GM18519 (cell line): ENCODE measurements around the gene DOCK4.

Experiments
- ATAC-seq: cut with Tn5 transposase; IDR thresholded peaks from one replicate; pipeline ENCODE4 v1.9.1; 2021; ENCODE audit warnings: mild to moderate bottlenecking, moderate library complexity; ENCODE audit not compliant: unreplicated experiment, low FRiP score

Gene DOCK4

DNA sequence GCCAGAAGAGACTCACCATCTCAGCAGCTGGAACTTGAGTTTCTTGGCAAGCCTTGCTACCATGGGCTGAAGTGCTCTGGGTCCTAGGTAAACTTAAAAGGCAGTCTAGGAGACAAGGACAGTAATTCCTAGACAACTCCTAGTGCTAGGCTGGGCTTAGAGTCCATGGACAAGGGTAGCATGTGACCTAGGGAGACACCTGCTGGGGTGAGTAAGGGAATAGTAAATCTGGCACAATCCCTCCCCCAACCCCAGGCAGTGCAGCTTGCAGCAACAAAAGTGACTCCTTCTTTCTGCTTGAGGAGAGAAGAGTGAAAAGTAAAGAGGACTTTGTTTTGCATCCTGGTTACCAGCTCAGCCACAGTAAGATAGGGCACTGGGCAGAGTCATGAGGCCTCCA lies 327.4 kb downstream of the DOCK4 start:
- ATAC-seq: no peak

DNA sequence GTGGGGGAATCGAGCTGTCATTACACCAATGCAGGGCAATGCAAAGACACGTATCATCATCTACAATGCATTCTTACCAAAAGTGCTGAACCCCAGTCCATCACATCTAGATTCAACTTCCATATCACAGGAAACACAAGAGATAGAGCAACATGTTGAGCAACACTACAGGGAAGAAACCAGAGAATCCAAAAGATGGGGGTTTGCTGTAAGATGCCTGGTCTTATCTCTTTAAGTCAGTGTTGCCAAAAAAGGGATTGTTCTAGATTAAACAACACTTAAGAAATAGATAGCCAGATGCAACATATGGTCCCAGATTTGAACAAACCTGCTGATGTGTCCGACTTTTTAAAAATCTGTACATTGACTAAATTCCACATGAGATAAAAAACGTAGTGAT lies 328.3 kb downstream of the DOCK4 start:
- no peak for ATAC-seq

DNA sequence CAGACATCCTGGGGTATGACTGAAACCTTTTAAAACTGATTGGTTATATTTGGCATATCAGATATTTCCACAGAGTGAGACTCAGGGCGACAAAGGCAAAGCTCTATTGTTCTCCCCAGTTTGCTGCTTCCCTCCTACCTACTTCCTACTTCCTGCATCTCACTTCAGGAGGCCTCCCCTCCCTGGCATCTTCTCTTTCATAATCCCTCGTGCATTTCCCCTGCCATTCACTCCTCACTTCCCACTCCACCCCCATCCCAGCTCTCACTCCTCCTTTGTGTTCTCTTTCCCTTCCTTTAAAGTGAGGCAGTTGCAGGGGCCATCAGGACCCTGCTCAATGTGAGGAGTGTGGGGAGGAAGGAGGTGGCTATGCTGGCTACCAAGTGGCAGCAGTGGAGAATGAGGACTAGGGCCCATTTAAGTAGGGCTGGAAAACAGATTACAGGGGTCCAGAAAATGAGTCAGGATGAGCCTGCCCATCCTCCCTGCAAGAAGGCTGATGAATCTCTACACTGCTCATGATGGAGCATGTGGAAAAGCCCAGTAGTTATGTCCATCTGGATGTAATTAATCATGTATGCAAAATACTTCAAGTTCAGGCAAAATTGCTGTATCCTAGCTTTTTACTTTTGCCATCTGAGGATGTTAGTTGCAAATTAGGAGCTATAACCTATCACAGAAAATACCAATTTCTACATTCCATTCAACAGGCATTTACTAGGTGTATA lies 332.1 kb downstream of the DOCK4 start:
- ATAC-seq: no peak

DNA sequence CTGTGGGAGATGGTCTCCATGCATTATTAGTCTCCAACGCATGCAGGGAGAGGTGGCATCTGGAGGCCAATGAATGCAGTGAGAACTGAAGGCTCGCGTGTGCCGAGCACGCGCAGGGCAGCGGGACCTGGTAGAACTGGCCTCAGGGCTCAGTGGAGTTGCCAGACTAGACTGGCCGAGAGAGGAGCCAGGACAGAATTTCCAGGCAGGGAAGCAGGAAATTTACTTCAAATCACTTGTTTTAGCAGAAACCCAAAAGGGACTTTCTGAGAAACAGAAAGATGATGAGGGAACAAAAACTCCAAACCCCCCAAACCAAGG lies 332.9 kb downstream of the DOCK4 start:
- ATAC-seq: no peak

DNA sequence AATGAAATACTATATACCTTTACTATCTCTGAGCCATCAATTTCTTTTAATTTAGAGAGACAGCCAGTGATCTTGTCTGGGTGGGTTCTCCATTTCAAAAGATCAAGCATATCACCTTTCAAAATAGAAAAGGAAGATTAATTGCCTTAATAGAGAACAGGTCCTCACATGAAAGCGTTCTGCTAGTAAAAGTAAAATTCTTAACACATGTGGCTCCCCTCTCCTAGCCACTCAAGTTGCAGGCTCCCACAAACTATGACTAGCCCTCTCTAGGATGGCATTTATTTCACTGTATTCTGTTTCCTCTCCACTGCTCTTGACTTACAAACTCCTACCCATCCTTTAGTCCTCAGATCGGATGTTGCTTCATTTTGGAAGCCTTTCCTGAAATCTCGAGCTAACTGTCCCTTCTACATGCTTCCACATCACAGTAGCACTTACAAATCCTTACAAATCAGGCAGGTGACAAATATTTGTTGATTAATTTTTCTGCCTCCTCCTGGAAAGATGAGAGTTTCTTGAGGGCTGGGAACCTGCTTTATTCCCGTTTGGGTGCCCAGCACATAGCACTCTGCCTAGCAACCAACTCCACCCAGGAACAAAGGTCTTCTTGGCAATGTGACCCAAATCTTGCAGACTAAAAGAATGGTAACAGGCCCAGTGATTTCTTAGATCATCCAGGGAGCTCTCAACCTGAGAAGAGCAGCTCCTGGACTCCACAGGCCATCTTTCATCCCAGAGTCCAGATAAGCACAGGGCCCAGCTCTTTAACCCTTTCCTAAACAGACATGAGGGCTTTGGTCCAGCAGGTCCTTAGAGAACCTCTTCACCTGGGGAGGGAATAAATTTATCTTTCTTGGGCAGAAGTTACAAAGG lies 333.5 kb downstream of the DOCK4 start:
- ATAC-seq: no peak

DNA sequence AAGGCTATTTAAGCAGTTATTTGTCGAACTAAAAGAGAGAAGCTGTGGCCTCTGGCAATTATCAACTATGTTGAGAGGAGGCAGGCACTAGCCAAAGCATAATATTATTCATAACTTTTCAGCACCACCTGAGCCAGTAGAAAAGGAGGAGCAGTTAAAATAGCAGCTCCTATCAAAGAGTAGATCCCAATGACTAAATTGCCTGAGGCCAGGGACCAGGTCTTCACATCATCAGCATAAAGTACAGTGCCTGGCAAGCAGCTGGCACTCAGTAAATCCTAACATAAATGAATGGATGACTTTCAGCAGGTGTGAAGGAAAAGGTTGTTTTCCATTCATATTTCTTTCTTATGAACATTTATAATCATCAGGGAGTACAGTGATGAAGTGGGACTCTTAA lies 334.9 kb downstream of the DOCK4 start:
- no peak for ATAC-seq

DNA sequence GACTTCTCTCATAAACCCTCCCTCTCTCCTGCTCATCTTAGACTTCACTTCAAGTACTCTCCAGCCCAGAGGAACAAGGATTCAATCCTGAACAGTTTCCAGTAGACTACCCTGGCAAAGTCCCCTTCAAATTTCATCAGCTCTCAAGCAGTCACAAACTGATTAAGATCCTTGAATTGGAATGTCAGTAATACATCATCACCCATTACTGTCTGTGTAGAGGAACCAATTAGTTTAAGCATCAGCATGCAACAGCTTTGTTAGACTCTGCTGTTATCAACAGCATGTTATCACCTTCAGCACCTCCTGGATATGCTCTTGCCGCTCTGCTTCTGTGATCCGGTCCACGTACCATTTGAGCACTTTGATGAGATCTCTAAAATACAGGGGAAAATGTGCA lies 336.9 kb downstream of the DOCK4 start:
- no peak for ATAC-seq

DNA sequence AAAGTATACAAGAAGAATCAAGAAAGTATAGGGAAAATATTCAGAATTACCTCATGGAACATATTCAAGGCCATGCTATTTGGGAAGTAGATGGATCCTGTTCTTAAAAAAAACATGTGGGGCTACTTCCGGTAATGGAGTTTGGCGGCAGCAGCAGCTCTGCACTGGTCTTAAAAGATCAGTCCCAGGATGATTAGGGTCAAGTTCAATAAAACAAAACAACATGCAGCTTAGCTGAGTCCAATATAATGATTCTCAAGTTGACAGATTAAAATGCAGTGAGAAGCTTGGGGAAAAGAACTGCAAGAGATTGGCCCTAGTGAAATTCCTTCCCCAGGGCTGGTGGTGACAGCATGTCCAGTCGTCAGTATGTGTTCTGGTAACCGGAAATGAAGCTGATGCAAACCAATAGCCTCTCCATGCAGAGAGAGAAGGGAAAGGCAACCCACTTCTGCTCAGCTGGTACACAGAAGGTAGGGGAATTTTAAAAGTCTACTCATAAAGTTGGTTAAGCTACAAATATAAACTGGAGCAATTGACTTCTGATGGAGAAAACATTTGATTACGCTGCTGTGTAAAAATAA lies 338.8 kb downstream of the DOCK4 start:
- ATAC-seq: no peak

DNA sequence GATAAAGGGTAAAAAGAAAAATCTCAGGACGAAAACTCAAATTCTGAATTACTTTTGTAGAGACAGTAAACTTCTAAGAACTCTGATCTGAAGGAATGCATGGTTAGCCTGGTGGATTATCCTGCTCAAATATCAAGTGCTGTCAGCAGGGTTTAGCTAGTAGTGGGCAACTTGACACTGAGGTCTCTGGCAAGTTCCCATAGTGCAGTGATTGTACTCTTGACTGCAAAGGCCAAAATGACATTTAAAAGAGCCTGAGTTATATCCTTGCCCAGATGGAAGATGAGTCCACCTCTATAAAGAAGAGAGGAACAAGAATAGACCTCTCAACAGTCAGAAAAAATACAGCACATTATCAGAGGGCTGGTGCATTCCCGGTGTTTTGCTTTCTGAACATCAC lies 339.4 kb downstream of the DOCK4 start:
- ATAC-seq: no peak

DNA sequence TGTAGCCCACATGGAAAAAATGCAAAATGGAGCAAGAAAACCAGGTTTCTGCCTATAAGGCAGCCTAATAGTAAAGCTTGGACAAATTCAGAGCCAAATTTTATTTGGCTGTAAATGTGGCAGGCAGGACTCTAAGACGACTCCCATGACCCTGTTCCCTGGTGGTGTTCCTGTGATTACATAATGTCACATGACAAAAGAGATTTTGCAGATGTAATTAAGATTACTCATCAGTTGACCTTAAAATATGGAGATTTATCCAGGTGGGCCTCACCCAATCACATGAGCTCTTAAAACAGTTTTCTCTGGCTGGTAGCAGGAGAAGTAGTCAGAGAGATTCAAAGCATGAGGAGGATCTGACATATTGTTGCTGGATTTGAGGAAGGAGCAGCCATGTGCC lies 340.8 kb downstream of the DOCK4 start:
- no peak for ATAC-seq

DNA sequence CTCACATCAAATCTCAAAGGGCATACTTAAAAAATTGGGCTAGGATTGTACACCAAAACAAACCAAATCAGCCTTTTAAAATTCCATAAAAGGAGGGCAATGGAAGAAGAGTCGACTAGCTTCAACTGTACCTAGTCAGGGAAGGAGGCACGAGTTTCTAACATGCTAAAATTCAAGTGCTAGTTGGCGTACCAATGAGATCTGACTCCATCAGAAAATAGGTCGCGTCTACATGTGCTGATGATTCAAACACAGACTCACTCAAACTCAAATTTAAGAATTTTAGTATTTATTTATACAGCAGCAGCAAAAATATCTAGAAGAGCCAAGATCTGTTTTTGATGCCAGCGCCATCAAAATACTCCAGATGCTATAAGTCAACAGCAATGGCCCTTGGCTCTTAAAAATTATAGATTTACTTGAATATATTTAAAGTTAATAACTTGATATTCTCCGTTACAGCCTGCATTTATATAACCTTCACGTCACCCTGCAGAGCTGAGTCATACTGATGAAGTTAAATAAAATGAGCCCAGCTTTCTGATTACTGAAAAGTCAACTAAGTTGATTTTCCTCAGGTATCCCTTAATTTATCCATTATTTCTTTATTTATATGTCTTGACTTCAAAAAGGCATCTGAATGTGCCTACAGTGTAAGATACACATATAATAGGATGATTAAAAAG lies 341.8 kb downstream of the DOCK4 start:
- ATAC-seq: no peak

DNA sequence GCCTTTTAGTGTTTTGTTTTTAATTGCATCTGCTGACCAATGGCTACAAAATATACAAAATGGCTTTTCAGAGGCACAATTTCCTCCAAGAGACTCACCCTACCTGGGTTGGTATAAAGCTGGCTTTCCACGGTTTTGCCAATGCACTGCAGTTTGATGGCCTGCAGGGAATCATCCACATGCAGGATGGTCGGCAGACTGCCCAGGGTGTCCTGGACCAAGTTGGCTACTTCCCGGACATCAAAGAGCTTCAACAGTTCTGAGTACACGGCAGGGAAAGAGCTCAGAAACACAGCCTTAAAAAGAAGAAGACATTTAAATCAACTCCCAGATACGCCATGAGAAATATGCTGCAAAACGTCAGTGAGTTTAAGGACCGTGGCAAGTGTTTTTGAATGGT lies 342.9 kb downstream of the DOCK4 start:
- no peak for ATAC-seq

DNA sequence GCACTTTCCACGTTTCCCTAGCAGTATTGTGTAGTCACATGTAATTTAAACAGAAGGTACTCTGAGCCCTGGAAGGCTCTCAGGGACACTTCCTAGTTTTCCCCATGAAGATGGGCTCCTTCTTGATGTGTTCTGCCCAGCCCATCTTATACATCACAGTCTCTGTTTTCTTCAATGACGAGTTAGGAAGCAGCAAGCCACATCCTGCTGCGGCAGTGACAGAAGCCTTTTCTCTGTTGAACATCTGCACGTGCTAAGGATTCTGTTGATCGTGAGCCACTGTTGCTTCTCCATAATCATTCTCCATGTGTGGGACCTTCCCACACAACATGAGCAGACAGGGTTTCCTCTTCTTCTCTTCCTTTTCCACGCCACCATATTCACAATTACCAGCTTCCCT lies 346.0 kb downstream of the DOCK4 start:
- no peak for ATAC-seq

DNA sequence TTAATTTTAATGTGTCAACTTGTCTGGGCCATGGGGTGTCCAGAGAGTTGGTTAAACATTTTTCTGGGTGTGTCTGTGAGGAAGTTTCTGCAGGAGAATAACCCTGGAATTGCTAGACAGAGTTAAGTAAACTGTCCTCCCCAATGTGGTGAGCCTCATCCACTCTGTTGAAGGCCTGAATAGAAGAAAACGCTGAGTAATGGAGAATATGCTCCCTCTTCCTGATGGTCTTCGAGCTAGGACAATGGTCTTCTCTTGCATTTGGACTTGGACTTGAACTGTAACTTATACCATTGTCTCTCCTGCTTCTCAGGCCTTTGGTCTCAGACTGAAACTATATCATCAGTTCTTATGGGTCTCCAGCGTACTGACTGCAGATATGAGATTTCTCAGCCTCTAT lies 347.9 kb downstream of the DOCK4 start:
- ATAC-seq: no peak

DNA sequence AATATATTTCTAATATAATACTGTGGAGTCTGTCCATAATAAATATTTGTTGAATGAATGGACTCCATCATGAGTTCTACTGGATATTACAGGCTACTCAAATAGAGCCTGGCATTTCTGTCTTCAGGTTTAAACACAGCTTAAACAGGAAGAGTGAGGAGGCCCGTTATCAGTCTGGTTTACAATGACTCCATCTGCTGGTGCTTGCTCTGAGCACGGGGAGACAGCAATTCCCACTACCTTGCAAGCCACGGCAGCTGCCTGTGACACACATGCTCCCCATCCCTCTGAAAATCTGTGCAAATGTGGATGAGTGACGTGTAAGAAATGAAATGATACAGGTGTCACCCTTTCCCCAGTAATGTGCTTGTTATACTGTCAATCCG lies 350.4 kb downstream of the DOCK4 start:
- no peak for ATAC-seq

DNA sequence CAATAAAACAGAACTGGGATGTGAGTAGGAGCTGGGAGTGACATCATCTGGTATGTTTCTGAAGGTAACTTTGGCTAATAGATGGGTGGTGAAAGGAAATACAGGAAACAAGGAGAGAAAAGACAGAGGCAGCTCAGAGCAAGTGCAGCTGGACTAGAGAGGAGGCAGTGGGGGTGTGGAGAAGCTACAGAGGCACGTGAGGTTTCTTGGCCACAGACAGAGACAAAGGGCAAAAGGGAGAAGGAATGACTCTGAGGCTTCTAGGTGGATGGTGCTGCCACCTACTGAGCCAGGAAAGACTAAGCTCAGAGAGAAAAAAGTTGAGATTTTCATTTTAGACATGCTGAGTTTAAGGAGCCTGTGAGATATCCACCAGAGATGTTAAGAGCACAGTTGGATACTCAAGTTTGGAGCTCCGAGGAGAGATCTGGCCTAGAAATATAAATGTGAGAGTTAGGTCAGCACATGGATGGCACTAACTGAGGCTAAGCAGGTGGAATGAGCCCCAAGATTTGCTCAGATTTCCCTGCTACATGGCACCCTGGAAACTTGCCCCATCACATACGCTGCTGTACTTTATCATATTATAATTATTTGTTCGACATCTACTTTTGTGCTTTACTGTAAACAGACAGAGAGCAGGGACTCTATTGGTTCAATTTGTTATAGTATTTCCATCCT lies 350.9 kb downstream of the DOCK4 start:
- ATAC-seq: no peak

DNA sequence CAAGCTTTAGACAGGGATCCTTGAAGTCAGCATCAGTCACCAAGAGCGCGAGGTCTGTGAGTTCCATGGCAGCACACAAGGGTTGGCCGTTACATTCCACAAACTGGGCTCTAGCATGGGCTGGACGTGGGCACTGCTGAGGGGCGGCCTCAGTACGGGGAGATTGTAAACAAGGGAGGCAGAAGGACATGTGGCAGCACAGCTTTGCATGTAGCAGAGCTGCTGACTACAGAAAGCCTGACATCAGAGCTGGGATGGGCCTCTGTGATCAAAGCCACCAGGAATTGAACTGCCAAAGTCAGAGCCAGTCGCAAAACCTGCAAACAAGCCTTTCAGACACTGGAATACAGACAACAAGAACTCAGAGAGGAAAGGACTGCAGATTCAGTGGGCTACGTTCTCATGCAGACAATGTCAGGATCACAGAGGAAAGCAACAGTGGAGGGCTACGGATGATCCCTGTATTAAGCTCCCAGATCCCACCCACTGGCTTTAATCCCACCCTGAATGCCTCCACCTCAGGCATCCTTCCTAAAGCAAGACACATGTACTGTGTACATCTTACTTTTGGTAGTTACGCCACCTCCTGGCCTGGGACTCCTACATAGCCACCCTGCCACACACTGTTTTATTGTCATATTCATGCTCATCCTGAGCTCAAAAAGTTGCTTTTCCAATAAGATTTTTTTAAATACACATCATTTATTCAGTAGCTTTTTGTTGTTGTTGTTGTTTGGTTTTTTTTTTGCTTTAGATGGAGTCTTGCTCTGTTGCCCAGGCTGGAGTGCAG lies 352.8 kb downstream of the DOCK4 start:
- ATAC-seq: no peak

DNA sequence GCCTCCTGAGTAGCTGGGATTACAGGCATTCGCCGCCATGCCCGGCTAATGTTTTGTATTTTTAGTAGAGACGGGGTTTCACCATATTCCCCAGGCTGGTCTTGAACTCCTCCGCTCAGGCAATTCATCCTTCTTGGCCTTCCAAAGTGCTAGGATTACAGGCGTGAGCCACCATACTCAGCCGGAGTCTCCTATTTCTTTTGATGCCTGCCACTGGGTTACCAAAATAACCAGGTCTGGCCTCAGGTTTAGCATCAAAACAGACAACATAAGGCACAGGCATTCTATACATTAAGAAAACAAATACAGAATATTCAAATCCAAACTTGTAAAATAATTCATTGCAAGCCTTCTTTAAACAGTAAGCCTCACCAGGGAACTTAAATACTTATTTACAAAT lies 354.1 kb downstream of the DOCK4 start:
- no peak for ATAC-seq

DNA sequence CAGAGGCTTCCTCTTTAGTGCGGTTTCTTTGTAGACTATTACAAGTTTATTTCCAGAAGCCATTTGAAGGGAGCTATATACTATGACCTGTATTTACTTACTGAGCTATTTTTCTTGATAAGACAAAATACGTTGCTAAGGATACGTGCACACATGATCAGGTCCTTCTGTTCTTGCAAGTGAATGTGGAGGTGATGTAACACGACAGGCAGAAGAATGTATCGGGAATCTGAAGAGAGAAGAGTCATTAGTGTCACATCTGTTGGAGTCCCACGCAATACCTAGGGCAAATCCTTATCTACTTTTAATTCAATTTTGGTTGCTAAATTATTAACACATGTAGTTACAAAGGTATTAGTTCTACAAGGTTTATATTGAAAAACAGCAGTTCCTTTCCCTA lies 359.3 kb downstream of the DOCK4 start:
- no peak for ATAC-seq

DNA sequence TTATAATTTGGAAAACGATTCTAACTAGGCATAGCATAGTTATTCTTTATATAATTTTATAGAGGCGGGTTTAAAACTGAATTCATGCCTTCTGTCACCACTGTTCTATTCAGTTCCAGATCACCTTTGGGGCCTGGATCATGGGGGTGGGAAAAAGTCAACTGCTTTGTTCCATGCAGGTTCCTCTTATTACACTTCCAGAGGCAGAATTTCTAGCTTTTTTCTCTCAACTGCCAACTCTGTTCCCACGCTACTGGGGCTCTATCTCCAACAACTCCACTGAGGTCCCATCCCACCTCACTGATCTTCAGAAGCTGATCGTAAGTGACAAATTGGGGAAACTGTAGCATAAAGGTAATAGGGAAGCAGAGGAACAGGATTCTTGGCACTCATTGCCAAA lies 360.3 kb downstream of the DOCK4 start:
- ATAC-seq: no peak
